Uterus (tissue), 4 donors: ENCODE data around the gene RPL36. TPM values are rescaled to one million over a fixed set of nuclear protein-coding genes. Genes with fewer than 3 reads are reported as not detected.
"Not testable (repeated sequence)": the region's sequence is repeated elsewhere in the genome, so short reads cannot be mapped to it uniquely, and the experiment has no call there.

Experiments used
- DNase-seq, 2 donors: peaks; one replicate each; pipeline ENCODE4 v3.0.0-alpha.2; 2019 to 2020
- H3K27ac ChIP-seq, 2 donors: fragments of 200-600 bp; sonication (generic); 1 replicate in 1 of 2; 2 replicates in 1 of 2; pipeline ENCODE4 v1.5.1; 2016 to 2018
- H3K27me3 ChIP-seq, 2 donors: fragments of 200-600 bp; sonication (generic); one replicate each; pipeline ENCODE4 v1.5.1; 2018 to 2019; ENCODE audit warnings: control low read depth in 1 of 2
- H3K36me3 ChIP-seq, 2 donors: fragments of 200-600 bp; sonication (generic); one replicate each; pipeline ENCODE4 v1.5.1; 2019; ENCODE audit warnings: control low read depth in 1 of 2
- H3K4me1 ChIP-seq, 2 donors: fragments of 200-600 bp; sonication (generic); one replicate each; pipeline ENCODE4 v1.5.1; 2018 to 2019; ENCODE audit warnings: control low read depth in 1 of 2
- H3K4me3 ChIP-seq, 2 donors: fragments of 200-600 bp; sonication (generic); 1 replicate in 1 of 2; 2 replicates in 1 of 2; pipeline ENCODE4 v1.5.1; 2018 to 2019; ENCODE audit warnings: mild to moderate bottlenecking in 1 of 2
- H3K9me3 ChIP-seq, 2 donors: fragments of 200-600 bp; sonication (generic); one replicate each; pipeline ENCODE4 v1.5.1; 2019; ENCODE audit warnings: control low read depth in 1 of 2
- POLR2A ChIP-seq, 2 donors: fragments of 450-650 bp; IDR thresholded peaks; one replicate each; pipeline ENCODE4 v1.6.1; 2016; ENCODE audit warnings: antibody characterized with exemption in 2 of 2, mild to moderate bottlenecking in 1 of 2, moderate library complexity in 1 of 2
- intact Hi-C: fragments of 100-400 bp; cut with DNase I; formaldehyde crosslinking; loops from one replicate; pipeline ENCODE4 v1.15.1; 2023; ENCODE audit warnings: low total_unique reads
- total RNA-seq, 4 donors: library from RNA; depleted of rRNA in 3 of 4; stranded (reverse); fragments of >200 nt in 3 of 4; gene quantifications; one replicate each; pipeline versions ENCODE4 v1.1.0 to v1.2.4, GENCODE V29; 2014 to 2023
- TF ChIP-seq, protein P1 (sequence below), 4 experiments: fragments of 200-600 bp in 2 of 4; fragments of 450-650 bp in 2 of 4; sonication (generic) in 2 of 4; IDR thresholded peaks; one replicate each; pipeline ENCODE4 v1.5.1; 2016 to 2019; ENCODE audit warnings: antibody characterized with exemption in 4 of 4, mild to moderate bottlenecking in 2 of 4, moderate library complexity in 1 of 4
- donor health status: DM: yes; HTN: yes; CAD: no.

RPL36 gene
- total RNA-seq, 4 donors from 2014 or later = 269 to 1,645 (median 565) TPM

DNA sequence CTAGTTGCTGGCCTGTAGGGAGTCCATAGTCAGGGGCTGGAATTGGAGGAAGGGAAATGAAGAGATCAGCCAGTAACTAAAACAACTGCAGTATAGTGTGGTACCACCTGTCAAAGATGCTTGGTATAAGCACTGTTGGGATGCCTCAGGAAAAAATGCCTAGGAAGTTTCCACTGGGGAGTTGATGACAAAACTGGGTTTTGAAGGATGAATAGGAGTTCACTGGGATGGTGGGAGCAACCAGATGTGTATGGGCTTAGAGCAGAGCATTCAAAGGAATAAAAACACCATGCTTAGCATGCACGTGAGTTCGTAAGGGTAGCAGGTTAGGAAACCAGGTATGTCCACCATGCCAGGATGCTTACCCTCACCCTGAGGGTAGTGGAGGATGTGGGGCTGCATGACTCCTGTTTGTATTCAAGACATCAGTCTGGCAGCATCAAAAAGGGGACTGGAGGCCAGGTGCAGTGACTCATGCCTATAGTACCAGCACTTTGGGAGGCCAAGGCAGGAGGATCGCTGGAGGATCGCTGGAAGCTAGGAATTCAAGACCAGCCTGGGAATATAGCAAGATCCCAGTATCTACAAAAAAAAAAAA is 37.5 kb downstream of the RPL36 start:
- H3K36me3 ChIP-seq = no peaks in the 10 kb centered on the region

DNA sequence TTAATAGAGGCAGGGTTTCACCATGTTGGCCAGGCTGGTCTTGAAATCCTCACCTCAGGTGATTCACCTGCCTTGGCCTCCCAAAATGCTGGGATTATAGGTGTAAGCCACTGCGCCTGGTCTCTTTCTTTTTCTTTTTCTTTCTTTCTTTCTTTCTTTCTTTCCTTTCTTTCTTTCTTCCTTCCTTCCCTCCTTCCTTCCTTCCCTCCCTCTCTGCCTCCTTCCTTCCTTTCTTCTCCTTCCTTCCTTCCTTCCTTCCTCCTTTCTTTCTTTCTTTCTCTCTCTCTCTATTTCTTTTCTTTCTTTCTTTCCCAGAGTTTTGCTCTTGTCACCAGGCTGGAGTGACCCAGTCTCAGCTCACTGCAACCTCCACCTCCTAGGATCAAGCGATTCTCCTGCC is 43.1 kb downstream of the RPL36 start:
- H3K27me3 ChIP-seq, DNase-seq, H3K4me3 ChIP-seq, H3K4me1 ChIP-seq, H3K27ac ChIP-seq, intact Hi-C loops, H3K36me3 ChIP-seq: not testable (repeated sequence)
- peaks cover 0 to 12% of the 10 kb centered on the region in 2 donors for H3K9me3 ChIP-seq

More for the DNA sequence above, 37.5 kb downstream of the RPL36 start:
- DNase-seq = no peak
- H3K4me3 ChIP-seq = no peak overlapping the region
- intact Hi-C loops = no loop called here
- H3K27ac ChIP-seq = no peak overlapping the region
- TF ChIP-seq POLR2A (IDR thresholded peaks at IDR 0.05) = no peak
- TF ChIP-seq, protein P1, sequence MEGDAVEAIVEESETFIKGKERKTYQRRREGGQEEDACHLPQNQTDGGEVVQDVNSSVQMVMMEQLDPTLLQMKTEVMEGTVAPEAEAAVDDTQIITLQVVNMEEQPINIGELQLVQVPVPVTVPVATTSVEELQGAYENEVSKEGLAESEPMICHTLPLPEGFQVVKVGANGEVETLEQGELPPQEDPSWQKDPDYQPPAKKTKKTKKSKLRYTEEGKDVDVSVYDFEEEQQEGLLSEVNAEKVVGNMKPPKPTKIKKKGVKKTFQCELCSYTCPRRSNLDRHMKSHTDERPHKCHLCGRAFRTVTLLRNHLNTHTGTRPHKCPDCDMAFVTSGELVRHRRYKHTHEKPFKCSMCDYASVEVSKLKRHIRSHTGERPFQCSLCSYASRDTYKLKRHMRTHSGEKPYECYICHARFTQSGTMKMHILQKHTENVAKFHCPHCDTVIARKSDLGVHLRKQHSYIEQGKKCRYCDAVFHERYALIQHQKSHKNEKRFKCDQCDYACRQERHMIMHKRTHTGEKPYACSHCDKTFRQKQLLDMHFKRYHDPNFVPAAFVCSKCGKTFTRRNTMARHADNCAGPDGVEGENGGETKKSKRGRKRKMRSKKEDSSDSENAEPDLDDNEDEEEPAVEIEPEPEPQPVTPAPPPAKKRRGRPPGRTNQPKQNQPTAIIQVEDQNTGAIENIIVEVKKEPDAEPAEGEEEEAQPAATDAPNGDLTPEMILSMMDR (IDR thresholded peaks at IDR 0.05) = no peak
- H3K9me3 ChIP-seq = peaks cover 0 to 12% of the 10 kb centered on the region in 2 donors
- no peaks in the 10 kb centered on the region for H3K4me1 ChIP-seq
- no peaks in the 10 kb centered on the region for H3K27me3 ChIP-seq

- H3K27me3 ChIP-seq = no peaks in the 10 kb centered on the region
- TF ChIP-seq POLR2A (IDR thresholded peaks at IDR 0.05) = no peak
- TF ChIP-seq, protein P1 (IDR thresholded peaks at IDR 0.05) = no peak
- H3K4me1 ChIP-seq = no peaks in the 10 kb centered on the region
- DNase-seq = no peak
- no peaks in the 10 kb centered on the region for H3K9me3 ChIP-seq
- no peak overlapping the region for H3K4me3 ChIP-seq
- no peak overlapping the region for H3K27ac ChIP-seq
- H3K36me3 ChIP-seq = no peaks in the 10 kb centered on the region
- intact Hi-C loops = no loop called here
Measured at GRCh38 chr19:5738423-5738822, 48.3 kb downstream of the RPL36 start.

Other genes with a start within 250 kb of the RPL36 start
- not detected for gene ZNRF4, start 234.9 kb upstream of the RPL36 start, total RNA-seq
- 1 to 10 TPM in 2 of 4 donors, not detected in 2; 1.2 to 5.3 TPM for gene TINCR, start 122.3 kb upstream of the RPL36 start, total RNA-seq
- gene SAFB2, start 67.5 kb upstream of the RPL36 start, total RNA-seq = 100 to 1,000 TPM in 2 of 4 donors, 10 to 100 TPM in 2; 45.0 to 250 (median 129) TPM
- 100 to 1,000 TPM in 1 of 4 donors, 10 to 100 TPM in 3; 35.9 to 129 (median 97.4) TPM for gene SAFB, start 67.2 kb upstream of the RPL36 start, total RNA-seq
- 10 to 100 TPM in 3 of 4 donors, 1 to 10 TPM in 1; 2.8 to 36.7 (median 21.1) TPM for gene MICOS13, start 9.8 kb upstream of the RPL36 start, total RNA-seq
- gene HSD11B1L, start 9.3 kb upstream of the RPL36 start, total RNA-seq = 10 to 100 TPM in 1 of 4 donors, 1 to 10 TPM in 2, under 1 TPM in 1; 0.26 to 17.8 (median 7.1) TPM
- gene LONP1, start 29.9 kb downstream of the RPL36 start, total RNA-seq = 100 to 1,000 TPM in 1 of 4 donors, 10 to 100 TPM in 3; 39.9 to 134 (median 44.1) TPM
- gene CATSPERD, start 30.3 kb downstream of the RPL36 start, total RNA-seq = not detected
- gene PRR22, start 94.5 kb downstream of the RPL36 start, total RNA-seq = 1 to 10 TPM in 2 of 4 donors, not detected in 2; 1.6 to 3.5 TPM
- 10 to 100 TPM; 30.6 to 46.1 (median 37.1) TPM for gene DUS3L, start 100.9 kb downstream of the RPL36 start, total RNA-seq
- under 1 TPM in 1 of 4 donors, not detected in 3; 0.35 TPM for gene NRTN, start 114.8 kb downstream of the RPL36 start, total RNA-seq
- under 1 TPM in 1 of 4 donors, not detected in 3; 0.55 TPM for gene FUT6, start 149.4 kb downstream of the RPL36 start, total RNA-seq
- gene FUT3, start 161.2 kb downstream of the RPL36 start, total RNA-seq = under 1 TPM in 1 of 4 donors, not detected in 3; 0.29 TPM
- gene FUT5, start 180.2 kb downstream of the RPL36 start, total RNA-seq = not detected
- 100 to 1,000 TPM in 3 of 4 donors, 10 to 100 TPM in 1; 68.7 to 261 (median 150) TPM for gene NDUFA11, start 213.5 kb downstream of the RPL36 start, total RNA-seq
- gene VMAC, start 214.6 kb downstream of the RPL36 start, total RNA-seq = 10 to 100 TPM in 1 of 4 donors, 1 to 10 TPM in 3; 2.6 to 10.9 (median 7.1) TPM
- gene CAPS, start 224.0 kb downstream of the RPL36 start, total RNA-seq = 10 to 100 TPM in 3 of 4 donors, 1 to 10 TPM in 1; 2.0 to 48.7 (median 12.4) TPM